Cardiac fibroblast (primary cell): Measurements from ENCODE around the gene SLC6A20.

ENCODE experiments used
- DNase-seq, 2 donors: peaks; one replicate each; pipeline versions ENCODE4 v3.0.0 to v3.0.0-alpha.2; 2010; ENCODE audit warnings: low read depth in 2 of 2
- H3K4me3 ChIP-seq, 2 donors: replicated peaks in 1 of 2; 1 replicate in 1 of 2; 2 replicates in 1 of 2; pipeline ENCODE4 v1.5.1; 2011; ENCODE audit warnings: low read depth in 2 of 2, low read length in 2 of 2, mild to moderate bottlenecking in 2 of 2, moderate library complexity in 1 of 2
- TF ChIP-seq, protein P1 (sequence below): IDR thresholded peaks from one replicate; pipeline ENCODE4 v1.5.1; 2011; ENCODE audit warnings: low read depth, mild to moderate bottlenecking, low read length, inconsistent platforms

Gene SLC6A20

DNA sequence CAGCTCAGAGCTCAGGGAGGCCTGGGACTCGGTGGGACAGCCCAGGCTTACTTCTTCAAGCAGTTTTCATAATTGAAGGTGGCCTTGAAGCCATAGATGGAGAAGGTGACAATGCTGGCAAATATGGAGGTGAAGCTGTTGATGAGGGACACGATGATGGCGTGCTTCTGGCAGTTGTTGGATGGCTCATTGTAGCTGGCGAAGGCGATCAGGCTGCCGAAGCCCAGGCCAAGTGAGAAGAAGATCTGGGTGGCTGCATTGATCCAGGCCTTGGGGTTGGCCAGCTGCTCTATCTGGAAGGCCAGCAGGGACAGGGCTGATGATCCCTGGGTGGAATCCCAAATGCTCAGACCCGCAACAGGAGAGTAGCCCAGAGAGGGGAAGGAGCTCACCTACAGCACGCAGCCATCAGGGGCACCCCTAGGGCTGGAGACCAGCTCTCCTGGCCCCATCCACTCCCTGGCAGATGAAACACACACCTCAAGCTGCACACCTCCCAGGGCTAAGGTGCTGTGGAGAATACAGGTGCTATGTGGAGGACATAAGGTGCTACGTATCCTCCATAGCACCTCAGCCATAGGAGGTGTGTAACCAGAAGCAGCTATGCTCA, 25.1 kb downstream of the SLC6A20 start:
- TF ChIP-seq, protein P1, sequence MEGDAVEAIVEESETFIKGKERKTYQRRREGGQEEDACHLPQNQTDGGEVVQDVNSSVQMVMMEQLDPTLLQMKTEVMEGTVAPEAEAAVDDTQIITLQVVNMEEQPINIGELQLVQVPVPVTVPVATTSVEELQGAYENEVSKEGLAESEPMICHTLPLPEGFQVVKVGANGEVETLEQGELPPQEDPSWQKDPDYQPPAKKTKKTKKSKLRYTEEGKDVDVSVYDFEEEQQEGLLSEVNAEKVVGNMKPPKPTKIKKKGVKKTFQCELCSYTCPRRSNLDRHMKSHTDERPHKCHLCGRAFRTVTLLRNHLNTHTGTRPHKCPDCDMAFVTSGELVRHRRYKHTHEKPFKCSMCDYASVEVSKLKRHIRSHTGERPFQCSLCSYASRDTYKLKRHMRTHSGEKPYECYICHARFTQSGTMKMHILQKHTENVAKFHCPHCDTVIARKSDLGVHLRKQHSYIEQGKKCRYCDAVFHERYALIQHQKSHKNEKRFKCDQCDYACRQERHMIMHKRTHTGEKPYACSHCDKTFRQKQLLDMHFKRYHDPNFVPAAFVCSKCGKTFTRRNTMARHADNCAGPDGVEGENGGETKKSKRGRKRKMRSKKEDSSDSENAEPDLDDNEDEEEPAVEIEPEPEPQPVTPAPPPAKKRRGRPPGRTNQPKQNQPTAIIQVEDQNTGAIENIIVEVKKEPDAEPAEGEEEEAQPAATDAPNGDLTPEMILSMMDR, result no peak
- DNase-seq, result no peak
- no peak overlapping the region for H3K4me3 ChIP-seq

DNA sequence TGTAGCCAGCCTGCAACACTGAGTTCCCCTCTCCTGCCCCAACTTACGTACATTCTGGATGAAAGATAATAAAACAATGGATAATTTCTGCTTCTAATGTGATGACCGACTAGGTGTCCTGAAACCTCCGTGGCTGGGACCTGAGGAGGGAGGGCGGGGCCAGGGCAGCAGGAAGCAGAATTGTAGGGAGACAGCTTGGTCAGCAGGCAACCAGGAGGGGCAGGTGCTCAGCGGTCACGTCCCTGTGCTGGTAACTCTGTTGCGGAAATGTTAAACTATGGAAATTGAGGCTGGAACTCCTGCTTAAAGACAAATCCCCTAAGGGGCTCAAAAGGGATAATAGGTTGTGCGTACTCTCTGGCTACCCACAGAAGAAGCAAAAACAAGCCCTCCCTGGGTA, 30.4 kb downstream of the SLC6A20 start:
- DNase-seq, result no peak
- TF ChIP-seq, protein P1, result no peak
- no peak overlapping the region for H3K4me3 ChIP-seq

DNA sequence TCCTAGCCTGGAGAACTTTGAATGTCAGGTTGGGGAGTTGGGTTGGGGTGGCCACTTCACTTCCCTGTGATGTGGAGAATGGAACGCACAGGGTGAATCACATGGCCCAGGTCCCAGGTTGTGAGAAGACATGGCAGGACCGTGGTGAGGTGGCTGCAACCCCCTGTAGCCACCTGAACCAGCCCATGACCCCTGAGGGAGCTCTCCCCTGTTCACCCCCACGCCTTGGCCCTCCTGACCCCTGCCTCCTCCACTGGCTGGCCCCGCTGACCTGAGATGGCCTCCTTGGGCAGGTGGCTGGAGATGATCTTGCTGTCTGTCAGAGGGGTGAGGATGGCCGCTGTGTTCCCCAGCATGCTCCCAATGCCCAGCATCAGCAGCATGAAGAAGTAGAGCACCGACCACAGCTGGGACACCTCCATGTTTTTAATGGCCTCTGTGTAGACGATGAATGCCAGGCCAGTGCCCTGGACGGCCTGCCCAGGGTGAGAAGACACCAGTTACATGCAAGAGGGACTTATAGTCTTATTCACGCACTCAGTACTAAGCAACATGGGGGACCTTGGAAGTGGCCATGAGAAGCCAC, 31.0 kb downstream of the SLC6A20 start:
- no peak for DNase-seq
- H3K4me3 ChIP-seq, result no peak overlapping the region
- TF ChIP-seq, protein P1, result no peak

GRCh38 chr3:45763303-45763675, 33.0 kb downstream of the SLC6A20 start:
- TF ChIP-seq, protein P1, result no peak
- no peak for DNase-seq
- no peak overlapping the region for H3K4me3 ChIP-seq

GRCh38 chr3:45762647-45763302, 33.6 kb downstream of the SLC6A20 start:
- DNase-seq, result no peak
- no peak overlapping the region for H3K4me3 ChIP-seq
- TF ChIP-seq, protein P1, result no peak

- H3K4me3 ChIP-seq, result no peak overlapping the region
- TF ChIP-seq, protein P1, result no peak
- DNase-seq, result no peak
Observed at GRCh38 chr3:45761831-45762230, 34.5 kb downstream of the SLC6A20 start.
